ENCODE results near the gene ZCCHC10.
"Not testable (repeated sequence)": the region's sequence is repeated elsewhere in the genome, so short reads cannot be mapped to it uniquely, and the experiment has no call there.

Gene ZCCHC10

DNA sequence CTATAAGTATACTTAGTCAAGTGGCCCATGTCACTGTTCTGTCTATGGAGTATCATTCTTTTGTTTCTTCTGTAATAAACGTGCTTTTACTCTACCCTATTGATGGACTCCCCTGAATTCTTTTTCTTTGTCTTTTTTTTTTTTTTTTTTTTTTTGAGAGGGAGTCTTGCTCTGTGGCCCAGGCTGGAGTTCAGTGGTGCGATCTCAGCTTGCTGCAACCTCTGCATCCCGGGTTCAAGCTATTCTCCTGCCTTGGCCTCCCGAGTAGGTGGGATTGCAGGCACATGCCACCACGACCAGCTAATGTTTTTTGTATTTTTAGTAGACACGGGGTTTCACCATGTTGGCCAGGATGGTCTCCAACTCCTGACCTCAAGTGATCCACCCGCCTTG is 53.9 kb downstream of the ZCCHC10 start:
- not testable (repeated sequence) for H2BK120ac ChIP-seq (ENCODE audit: low read depth, low read length); H4K91ac ChIP-seq (ENCODE audit: low read length); H3K18ac ChIP-seq (ENCODE audit: low read depth in 1 of 2, low read length in 2 of 2); H3K4ac ChIP-seq (ENCODE audit: low read depth in 1 of 2, low read length in 2 of 2); H3K4me2 ChIP-seq (ENCODE audit: low read length, poor library complexity, severe bottlenecking); H3K9me3 ChIP-seq (ENCODE audit: control insufficient read depth, low read length); H2BK5ac ChIP-seq (ENCODE audit: low read depth, low read length, poor library complexity, severe bottlenecking); H3K4me3 ChIP-seq (ENCODE audit: insufficient read depth in 1 of 2, low read depth in 1 of 2, low read length in 2 of 2); H3K4me1 ChIP-seq (ENCODE audit: control insufficient read depth, insufficient read depth, low read depth, low read length); H3K9ac ChIP-seq (ENCODE audit: low read length); H3K27ac ChIP-seq (ENCODE audit: low read length, poor library complexity, severe bottlenecking); H4K8ac ChIP-seq (ENCODE audit: low read length); H3K36me3 ChIP-seq (ENCODE audit: control insufficient read depth in 1 of 2, insufficient read depth in 2 of 2, low read depth in 1 of 2, low read length in 2 of 2); H3K27me3 ChIP-seq (ENCODE audit: control insufficient read depth in 1 of 2, insufficient read depth in 1 of 2, low read length in 2 of 2); H2AFZ ChIP-seq (ENCODE audit: low read depth, low read length); H3K23ac ChIP-seq (ENCODE audit: low read length in 2 of 2); DNase-seq; H2AK5ac ChIP-seq (ENCODE audit: low read length, severe bottlenecking); H3K79me1 ChIP-seq (replicated peaks; ENCODE audit: low read length, poor library complexity, severe bottlenecking); H2BK15ac ChIP-seq (ENCODE audit: low read depth, poor library complexity, severe bottlenecking); H3K14ac ChIP-seq (ENCODE audit: low read length in 2 of 2); H2BK12ac ChIP-seq (ENCODE audit: low read length in 2 of 2)
- 93% methylated on average over 6 of the region's 7 CpGs for WGBS

DNA sequence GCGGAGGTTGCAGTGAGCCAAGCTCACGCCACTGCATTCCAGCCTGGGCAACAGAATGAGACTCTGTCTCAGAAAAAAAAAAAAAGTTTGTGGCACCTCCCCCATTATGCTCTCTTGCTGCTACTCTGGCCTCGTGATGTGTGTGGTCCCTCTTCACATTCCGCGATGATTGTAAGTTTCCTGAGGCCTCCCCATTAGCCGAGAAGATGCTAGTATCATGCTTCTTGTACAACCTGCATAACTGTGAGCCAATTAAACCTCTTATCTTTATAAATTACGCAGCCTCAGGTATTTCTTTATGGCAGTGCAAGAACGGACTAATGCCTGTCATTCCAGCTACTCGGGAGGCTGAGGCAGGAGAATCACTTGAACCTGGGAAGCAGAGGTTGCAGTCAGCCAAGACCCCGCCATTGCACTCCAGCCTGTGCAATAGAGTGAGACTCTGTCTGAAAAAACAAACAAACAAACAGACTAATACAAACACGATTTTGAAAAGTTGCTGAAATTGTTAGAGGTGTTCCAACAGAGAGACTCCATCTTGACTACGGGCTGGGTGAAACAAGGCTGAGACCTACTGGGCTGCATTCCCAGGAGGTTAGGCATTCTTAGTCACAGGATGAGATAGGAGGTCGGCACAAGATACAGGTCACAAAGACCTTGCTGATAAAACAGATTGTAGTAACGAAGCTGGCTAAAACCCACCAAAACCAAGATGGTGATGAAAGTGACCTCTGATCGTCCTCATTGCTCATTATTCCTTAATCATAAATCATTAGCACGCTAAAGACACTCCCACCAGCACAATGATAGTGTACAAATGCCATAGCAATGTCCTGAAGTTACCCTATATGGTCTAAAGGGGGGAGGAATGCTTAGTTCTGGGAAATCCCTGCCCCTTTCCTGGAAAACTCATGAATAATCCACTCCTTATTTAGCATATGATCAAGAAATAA is 54.6 kb downstream of the ZCCHC10 start:
- H2AFZ ChIP-seq (ENCODE audit: low read depth, low read length): no peak overlapping the region
- no peak overlapping the region for H3K14ac ChIP-seq (ENCODE audit: low read length in 2 of 2)
- H3K27ac ChIP-seq (ENCODE audit: low read length, poor library complexity, severe bottlenecking): no peak overlapping the region
- no peak overlapping the region for H2BK120ac ChIP-seq (ENCODE audit: low read depth, low read length)
- 79% methylated on average over 16 of the region's 16 CpGs for WGBS
- no peaks in the 10 kb centered on the region for H3K79me1 ChIP-seq (replicated peaks; ENCODE audit: low read length, poor library complexity, severe bottlenecking)
- no peak overlapping the region for H3K4me2 ChIP-seq (ENCODE audit: low read length, poor library complexity, severe bottlenecking)
- no peak overlapping the region for H2BK5ac ChIP-seq (ENCODE audit: low read depth, low read length, poor library complexity, severe bottlenecking)
- no peak overlapping the region for H3K23ac ChIP-seq (ENCODE audit: low read length in 2 of 2)
- H3K36me3 ChIP-seq (ENCODE audit: control insufficient read depth in 1 of 2, insufficient read depth in 2 of 2, low read depth in 1 of 2, low read length in 2 of 2): no peaks in the 10 kb centered on the region
- H3K4ac ChIP-seq (ENCODE audit: low read depth in 1 of 2, low read length in 2 of 2): no peak overlapping the region
- no peak overlapping the region for H2BK12ac ChIP-seq (ENCODE audit: low read length in 2 of 2)
- no peak overlapping the region for H2BK15ac ChIP-seq (ENCODE audit: low read depth, poor library complexity, severe bottlenecking)
- no peak overlapping the region for H4K8ac ChIP-seq (ENCODE audit: low read length)
- H3K4me3 ChIP-seq (ENCODE audit: insufficient read depth in 1 of 2, low read depth in 1 of 2, low read length in 2 of 2): no peak overlapping the region
- no peak overlapping the region for H4K91ac ChIP-seq (ENCODE audit: low read length)
- H3K27me3 ChIP-seq (ENCODE audit: control insufficient read depth in 1 of 2, insufficient read depth in 1 of 2, low read length in 2 of 2): no peaks in the 10 kb centered on the region
- H3K9ac ChIP-seq (ENCODE audit: low read length): no peak overlapping the region
- H3K18ac ChIP-seq (ENCODE audit: low read depth in 1 of 2, low read length in 2 of 2): no peak overlapping the region
- peak; percentile 54 for DNase-seq
- H2AK5ac ChIP-seq (ENCODE audit: low read length, severe bottlenecking): no peak overlapping the region
- no peaks in the 10 kb centered on the region for H3K4me1 ChIP-seq (ENCODE audit: control insufficient read depth, insufficient read depth, low read depth, low read length)
- no peaks in the 10 kb centered on the region for H3K9me3 ChIP-seq (ENCODE audit: control insufficient read depth, low read length)

DNA sequence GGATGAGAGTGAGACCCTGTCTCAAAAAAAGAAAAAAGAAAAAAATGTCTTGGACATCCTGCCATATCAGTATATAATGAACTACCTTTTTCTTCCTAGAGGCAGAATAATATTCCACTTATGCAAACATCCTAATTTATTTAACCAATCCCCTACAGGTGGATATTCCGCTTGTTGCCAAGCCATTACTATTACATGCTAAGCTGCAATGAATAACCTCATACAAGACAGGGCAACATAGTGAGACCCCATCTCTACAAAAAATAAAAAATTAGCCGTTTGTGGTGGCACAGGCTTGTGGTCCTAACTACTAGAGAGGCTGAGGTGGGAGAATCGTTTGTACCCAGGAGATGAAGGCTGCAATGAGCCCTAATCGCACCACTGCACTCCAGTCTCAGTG is 61.2 kb downstream of the ZCCHC10 start:
- Histone ChIP-seq H2BK5ac (ENCODE audit: low read depth, low read length, poor library complexity, severe bottlenecking) (no peak overlapping the region), H3K4me1 (ENCODE audit: control insufficient read depth, insufficient read depth, low read depth, low read length) (peaks cover 5% of the 10 kb centered on the region), H2BK12ac (ENCODE audit: low read length in 2 of 2) (no peak overlapping the region), H3K79me1 (replicated peaks; ENCODE audit: low read length, poor library complexity, severe bottlenecking) (peaks cover 2% of the 10 kb centered on the region), H3K27me3 (ENCODE audit: control insufficient read depth in 1 of 2, insufficient read depth in 1 of 2, low read length in 2 of 2) (no peaks in the 10 kb centered on the region), H2BK15ac (ENCODE audit: low read depth, poor library complexity, severe bottlenecking) (no peak overlapping the region), H3K14ac (ENCODE audit: low read length in 2 of 2) (no peak overlapping the region), H2AK5ac (ENCODE audit: low read length, severe bottlenecking) (no peak overlapping the region), H3K4me2 (ENCODE audit: low read length, poor library complexity, severe bottlenecking) (no peak overlapping the region), H3K4me3 (ENCODE audit: insufficient read depth in 1 of 2, low read depth in 1 of 2, low read length in 2 of 2) (no peak overlapping the region), H2AFZ (ENCODE audit: low read depth, low read length) (no peak overlapping the region), H3K18ac (ENCODE audit: low read depth in 1 of 2, low read length in 2 of 2) (no peak overlapping the region), H3K36me3 (ENCODE audit: control insufficient read depth in 1 of 2, insufficient read depth in 2 of 2, low read depth in 1 of 2, low read length in 2 of 2) (no peaks in the 10 kb centered on the region), H2BK120ac (ENCODE audit: low read depth, low read length) (no peak overlapping the region), H3K9ac (ENCODE audit: low read length) (no peak overlapping the region), H3K23ac (ENCODE audit: low read length in 2 of 2) (no peak overlapping the region), H3K9me3 (ENCODE audit: control insufficient read depth, low read length) (no peaks in the 10 kb centered on the region), H4K8ac (ENCODE audit: low read length) (no peak overlapping the region), H4K91ac (ENCODE audit: low read length) (no peak overlapping the region), H3K27ac (ENCODE audit: low read length, poor library complexity, severe bottlenecking) (no peak overlapping the region), H3K4ac (ENCODE audit: low read depth in 1 of 2, low read length in 2 of 2) (no peak overlapping the region)
- WGBS: 100% methylated on average over 4 of the region's 4 CpGs
- no peak for DNase-seq

DNA sequence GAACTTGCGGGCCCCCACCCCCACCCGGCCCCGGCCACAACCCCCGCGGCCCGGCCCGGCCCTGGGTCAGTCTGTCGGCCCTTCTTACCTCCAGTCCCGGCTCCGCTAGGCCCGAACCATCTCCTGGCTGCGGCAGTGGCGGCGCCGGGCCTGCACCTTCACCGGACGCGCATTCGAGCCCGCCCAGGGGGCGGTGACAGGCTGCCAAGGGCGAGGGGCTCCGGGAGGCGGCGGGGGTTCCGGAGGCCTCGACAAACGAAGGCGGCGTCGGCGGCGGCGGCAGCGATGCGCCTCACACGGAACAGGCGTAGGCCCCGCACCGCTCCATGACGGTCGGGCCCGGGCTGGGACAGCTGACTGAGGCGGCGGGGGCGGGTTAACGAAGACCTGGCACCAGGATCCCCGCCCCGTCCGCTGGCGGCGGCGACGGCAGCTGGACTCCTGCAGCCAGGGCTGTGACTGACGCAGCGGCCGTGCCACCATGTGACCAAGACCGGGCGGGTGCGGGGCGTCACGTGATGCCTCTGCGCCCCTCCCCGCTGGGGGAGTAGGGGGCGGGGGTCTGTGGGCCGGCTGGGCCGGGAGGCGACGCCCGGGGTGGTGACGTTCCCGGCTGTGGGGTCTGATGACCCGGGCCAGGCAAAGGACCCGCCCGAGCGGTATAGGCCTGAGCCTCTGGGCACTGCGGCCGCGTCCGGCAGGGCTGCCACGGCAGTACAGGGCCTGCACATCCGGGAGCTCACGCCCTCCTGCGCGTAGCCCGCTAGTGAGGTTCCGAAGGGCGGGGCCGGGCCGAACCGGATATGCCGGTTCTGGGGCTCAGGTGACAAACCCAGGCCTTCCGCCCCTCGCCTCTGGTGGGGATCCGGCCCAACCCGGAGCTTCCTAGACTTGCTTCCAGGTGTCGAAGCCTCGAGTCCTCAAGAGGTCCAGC is 62.9 kb downstream of the ZCCHC10 start, which contains the start of gene AFF4:
AFF4 (minus strand) TSS at position 464 of the 934 bp plus-strand sequence. CDS start 26,445 bp downstream, outside the sequence.
- peak within 1 kb of the TSS; percentile 88 to 96 for H3K4ac ChIP-seq (ENCODE audit: low read depth in 1 of 2, low read length in 2 of 2)
- H2BK12ac ChIP-seq (ENCODE audit: low read length in 2 of 2): peak within 1 kb of the TSS in 1 of 2 experiments; percentile 88
- H2BK120ac ChIP-seq (ENCODE audit: low read depth, low read length): peak within 1 kb of the TSS; percentile 75
- no peaks in the 10 kb centered on the region for H3K27me3 ChIP-seq (ENCODE audit: control insufficient read depth in 1 of 2, insufficient read depth in 1 of 2, low read length in 2 of 2)
- H3K14ac ChIP-seq (ENCODE audit: low read length in 2 of 2): peak within 1 kb of the TSS in 1 of 2 experiments; percentile 99
- peak; percentile 97 for DNase-seq
- H3K9ac ChIP-seq (ENCODE audit: low read length): peak within 1 kb of the TSS; percentile 97
- peak within 1 kb of the TSS; percentile 54 for H2BK15ac ChIP-seq (ENCODE audit: low read depth, poor library complexity, severe bottlenecking)
- 1% methylated on average over 83 of the region's 98 CpGs for WGBS
- H3K36me3 ChIP-seq (ENCODE audit: control insufficient read depth in 1 of 2, insufficient read depth in 2 of 2, low read depth in 1 of 2, low read length in 2 of 2): peaks cover 0 to 2% of the 10 kb centered on the region in 2 experiments
- peak within 1 kb of the TSS; percentile 79 for H2AFZ ChIP-seq (ENCODE audit: low read depth, low read length)
- H3K79me1 ChIP-seq (replicated peaks; ENCODE audit: low read length, poor library complexity, severe bottlenecking): peaks cover 2% of the 10 kb centered on the region
- H3K18ac ChIP-seq (ENCODE audit: low read depth in 1 of 2, low read length in 2 of 2): peak within 1 kb of the TSS; percentile 98 to 100
- H3K4me1 ChIP-seq (ENCODE audit: control insufficient read depth, insufficient read depth, low read depth, low read length): peaks cover 5% of the 10 kb centered on the region
- H3K4me2 ChIP-seq (ENCODE audit: low read length, poor library complexity, severe bottlenecking): peak within 1 kb of the TSS; percentile 88
- H3K4me3 ChIP-seq (ENCODE audit: insufficient read depth in 1 of 2, low read depth in 1 of 2, low read length in 2 of 2): peak within 1 kb of the TSS; percentile 88 to 97
- H3K27ac ChIP-seq (ENCODE audit: low read length, poor library complexity, severe bottlenecking): peak within 1 kb of the TSS; percentile 96
- H2BK5ac ChIP-seq (ENCODE audit: low read depth, low read length, poor library complexity, severe bottlenecking): peak within 1 kb of the TSS; percentile 98
- peak within 1 kb of the TSS; percentile 97 for H4K91ac ChIP-seq (ENCODE audit: low read length)
- peak within 1 kb of the TSS in 1 of 2 experiments; percentile 94 for H3K23ac ChIP-seq (ENCODE audit: low read length in 2 of 2)
- H2AK5ac ChIP-seq (ENCODE audit: low read length, severe bottlenecking): peak within 1 kb of the TSS; percentile 61
- no peaks in the 10 kb centered on the region for H3K9me3 ChIP-seq (ENCODE audit: control insufficient read depth, low read length)
- peak within 1 kb of the TSS; percentile 96 for H4K8ac ChIP-seq (ENCODE audit: low read length)
